Effector memory CD4-positive, alpha-beta T cell (primary cell): ENCODE data around the gene VOPP1.

Source experiments
- DNase-seq, 3 donors: peaks; one replicate each; pipeline ENCODE4 v3.0.0-alpha.2; 2020
- H3K27ac ChIP-seq: 2 replicates; pipeline ENCODE4 v1.7.0; 2013; ENCODE audit warnings: mild to moderate bottlenecking, low read length, moderate library complexity; ENCODE audit not compliant: insufficient read depth, poor library complexity, severe bottlenecking
- H3K27me3 ChIP-seq: replicated peaks from 2 replicates; pipeline ENCODE4 v1.7.0; 2013; ENCODE audit warnings: mild to moderate bottlenecking, low read length; ENCODE audit not compliant: insufficient read depth, control insufficient read depth, poor library complexity, severe bottlenecking
- H3K36me3 ChIP-seq: 2 replicates; pipeline ENCODE4 v1.7.0; 2013; ENCODE audit warnings: mild to moderate bottlenecking, low read length, moderate library complexity; ENCODE audit not compliant: control insufficient read depth, insufficient read depth
- H3K4me1 ChIP-seq: 2 replicates; pipeline ENCODE4 v1.7.0; 2013; ENCODE audit warnings: low read length, mild to moderate bottlenecking; ENCODE audit not compliant: control insufficient read depth, insufficient read depth, poor library complexity, severe bottlenecking
- H3K4me3 ChIP-seq: 2 replicates; pipeline ENCODE4 v1.7.0; 2013; ENCODE audit warnings: low read length, low read depth, mild to moderate bottlenecking; ENCODE audit not compliant: insufficient read depth, poor library complexity, severe bottlenecking
- H3K9me3 ChIP-seq: 2 replicates; pipeline ENCODE4 v1.7.0; 2013; ENCODE audit warnings: mild to moderate bottlenecking, low read length, moderate library complexity; ENCODE audit not compliant: control insufficient read depth

Gene VOPP1

GRCh38 chr7:55504967-55505658, 67.2 kb downstream of the VOPP1 start:
- no peaks in the 10 kb centered on the region for H3K4me1 ChIP-seq
- H3K27ac ChIP-seq: no peak overlapping the region
- no peak overlapping the region for H3K4me3 ChIP-seq
- no peaks in the 10 kb centered on the region for H3K27me3 ChIP-seq
- no peak for DNase-seq
- no peaks in the 10 kb centered on the region for H3K9me3 ChIP-seq
- H3K36me3 ChIP-seq: peaks cover 25% of the 10 kb centered on the region

- H3K27ac ChIP-seq: no peak overlapping the region
- no peak for DNase-seq
Observed at GRCh38 chr7:55504093-55504859, 68.0 kb downstream of the VOPP1 start.

GRCh38 chr7:55502858-55503440, 69.4 kb downstream of the VOPP1 start:
- no peaks in the 10 kb centered on the region for H3K4me1 ChIP-seq
- H3K9me3 ChIP-seq: no peaks in the 10 kb centered on the region
- no peak overlapping the region for H3K27ac ChIP-seq
- H3K4me3 ChIP-seq: no peak overlapping the region
- H3K27me3 ChIP-seq: no peaks in the 10 kb centered on the region
- no peak for DNase-seq
- H3K36me3 ChIP-seq: peaks cover 24% of the 10 kb centered on the region

More at GRCh38 chr7:55504093-55504859, 68.0 kb downstream of the VOPP1 start:
- Histone ChIP-seq H3K27me3 (no peaks in the 10 kb centered on the region), H3K9me3 (no peaks in the 10 kb centered on the region), H3K4me3 (no peak overlapping the region), H3K36me3 (peaks cover 25% of the 10 kb centered on the region), H3K4me1 (no peaks in the 10 kb centered on the region)

- Histone ChIP-seq H3K4me3 (no peak overlapping the region), H3K27ac (no peak overlapping the region)
- DNase-seq: no peak
Observed at GRCh38 chr7:55502124-55502857, 70.0 kb downstream of the VOPP1 start.

GRCh38 chr7:55501611-55502010, 70.7 kb downstream of the VOPP1 start:
- H3K9me3 ChIP-seq: no peaks in the 10 kb centered on the region
- H3K4me1 ChIP-seq: no peaks in the 10 kb centered on the region
- H3K27ac ChIP-seq: no peak overlapping the region
- peaks cover 32% of the 10 kb centered on the region for H3K36me3 ChIP-seq
- no peaks in the 10 kb centered on the region for H3K27me3 ChIP-seq
- H3K4me3 ChIP-seq: no peak overlapping the region
- no peak for DNase-seq

More at GRCh38 chr7:55502124-55502857, 70.0 kb downstream of the VOPP1 start:
- H3K27me3 ChIP-seq: no peaks in the 10 kb centered on the region
- H3K4me1 ChIP-seq: no peaks in the 10 kb centered on the region
- H3K9me3 ChIP-seq: no peaks in the 10 kb centered on the region
- peaks cover 25% of the 10 kb centered on the region for H3K36me3 ChIP-seq

GRCh38 chr7:55500117-55500756, 72.1 kb downstream of the VOPP1 start:
- Histone ChIP-seq H3K36me3 (peaks cover 46% of the 10 kb centered on the region), H3K27ac (no peak overlapping the region), H3K4me3 (no peak overlapping the region), H3K9me3 (no peaks in the 10 kb centered on the region), H3K27me3 (no peaks in the 10 kb centered on the region), H3K4me1 (no peaks in the 10 kb centered on the region)
- DNase-seq: no peak

GRCh38 chr7:55499591-55499990, 72.7 kb downstream of the VOPP1 start:
- Histone ChIP-seq H3K9me3 (no peaks in the 10 kb centered on the region), H3K4me3 (no peak overlapping the region), H3K36me3 (peaks cover 46% of the 10 kb centered on the region), H3K27ac (no peak overlapping the region), H3K4me1 (no peaks in the 10 kb centered on the region), H3K27me3 (no peaks in the 10 kb centered on the region)
- no peak for DNase-seq

- DNase-seq: no peak
- no peak overlapping the region for H3K27ac ChIP-seq
- no peaks in the 10 kb centered on the region for H3K9me3 ChIP-seq
- H3K36me3 ChIP-seq: peaks cover 49% of the 10 kb centered on the region
- no peaks in the 10 kb centered on the region for H3K4me1 ChIP-seq
- H3K4me3 ChIP-seq: no peak overlapping the region
- no peaks in the 10 kb centered on the region for H3K27me3 ChIP-seq
Observed at GRCh38 chr7:55498770-55499169, 73.5 kb downstream of the VOPP1 start.

GRCh38 chr7:55498142-55498541, 74.2 kb downstream of the VOPP1 start:
- Histone ChIP-seq H3K4me1 (no peaks in the 10 kb centered on the region), H3K9me3 (no peaks in the 10 kb centered on the region), H3K36me3 (peaks cover 43% of the 10 kb centered on the region), H3K27ac (no peak overlapping the region), H3K27me3 (no peaks in the 10 kb centered on the region), H3K4me3 (no peak overlapping the region)
- no peak for DNase-seq
